IMR-90 (cell line): ENCODE results near the gene TPRKB. TPM values are rescaled to one million over a fixed set of nuclear protein-coding genes. Genes with fewer than 3 reads are reported as not detected.

Source experiments
- ATAC-seq: fragments of 200-7000 bp; cut with Tn5 transposase; 2 replicates; pipeline ENCODE4 v1.9.1; 2020; ENCODE audit warnings: low read depth, mild to moderate bottlenecking, moderate library complexity
- BruUV-seq: library from RNA; stranded (reverse); fragments of 400-500 nt; replicated peaks from 2 replicates; lab custom pipeline; 2021; lab: Mats Ljungman, UMichigan
- CTCF ChIA-PET: fragments of 300-600 bp; formaldehyde crosslinking; extraction: SDS; loops from one replicate; lab custom pipeline; 2021; ENCODE audit warnings: antibody characterized with exemption; lab: Yijun Ruan, JAX
- POLR2A ChIA-PET: fragments of 300-600 bp; sonication (Branson Sonifier 250); formaldehyde crosslinking; loops from one replicate; lab custom pipeline; 2022; ENCODE audit warnings: antibody characterized with exemption; ENCODE audit not compliant: unreplicated experiment; lab: Charles Lee
- DNase-seq: peaks from one replicate; pipeline ENCODE4 v3.0.0; 2013
- H2AFZ ChIP-seq: replicated peaks from 2 replicates; pipeline ENCODE3; 2013; ENCODE audit warnings: low read length, mild to moderate bottlenecking; ENCODE audit not compliant: poor library complexity
- H2AK5ac ChIP-seq: 2 replicates; pipeline ENCODE4 v1.6.1; 2013; ENCODE audit warnings: low read depth, low read length, inconsistent platforms
- H2AK9ac ChIP-seq: replicated peaks from 2 replicates; pipeline ENCODE3; 2013; ENCODE audit warnings: mild to moderate bottlenecking, low read depth, low read length, moderate library complexity; ENCODE audit not compliant: poor library complexity
- H2BK120ac ChIP-seq: 2 replicates; pipeline ENCODE4 v1.6.1; 2013; ENCODE audit warnings: low read depth, low read length, inconsistent platforms
- H2BK15ac ChIP-seq: 3 replicates; pipeline ENCODE4 v1.6.1; 2013; ENCODE audit warnings: low read depth, low read length, inconsistent platforms
- H2BK20ac ChIP-seq: 2 replicates; pipeline ENCODE4 v1.6.1; 2013; ENCODE audit warnings: low read depth, mild to moderate bottlenecking, inconsistent platforms, low read length, moderate library complexity
- H2BK5ac ChIP-seq: 2 replicates; pipeline ENCODE4 v1.6.1; 2013; ENCODE audit warnings: mild to moderate bottlenecking, low read depth, low read length, inconsistent platforms; ENCODE audit not compliant: poor library complexity, severe bottlenecking
- H3K14ac ChIP-seq: replicated peaks from 2 replicates; pipeline ENCODE4 v1.6.1; 2013; ENCODE audit warnings: low read depth, low read length, inconsistent platforms
- H3K18ac ChIP-seq: 2 replicates; pipeline ENCODE4 v1.6.1; 2013; ENCODE audit warnings: low read depth, low read length, control low read depth
- H3K23ac ChIP-seq: 2 replicates; pipeline ENCODE4 v1.6.1; 2013; ENCODE audit warnings: low read depth, low read length, inconsistent platforms
- H3K27ac ChIP-seq: 2 replicates; pipeline ENCODE4 v1.5.1; 2013; ENCODE audit warnings: mild to moderate bottlenecking, control low read depth, low read length; ENCODE audit not compliant: insufficient read depth
- H3K27me3 ChIP-seq: 2 replicates; pipeline ENCODE4 v1.6.1; 2013; ENCODE audit warnings: low read length; ENCODE audit not compliant: control insufficient read depth, insufficient read depth
- H3K36me3 ChIP-seq: 2 replicates; pipeline ENCODE4 v1.6.1; 2013; ENCODE audit warnings: low read length, mixed read lengths; ENCODE audit not compliant: control insufficient read depth, insufficient read depth
- H3K4ac ChIP-seq: 2 replicates; pipeline ENCODE4 v1.6.1; 2013; ENCODE audit warnings: low read depth, low read length, inconsistent platforms
- H3K4me1 ChIP-seq: 2 replicates; pipeline ENCODE4 v1.6.1; 2013; ENCODE audit warnings: low read length, mixed read lengths; ENCODE audit not compliant: control insufficient read depth, insufficient read depth
- H3K4me2 ChIP-seq: 2 replicates; pipeline ENCODE4 v1.6.1; 2013; ENCODE audit warnings: low read depth, mild to moderate bottlenecking, control low read depth, low read length, moderate library complexity
- H3K4me3 ChIP-seq: 2 replicates; pipeline ENCODE4 v1.5.1; 2013; ENCODE audit warnings: low read depth, mild to moderate bottlenecking, control low read depth, low read length, moderate library complexity; ENCODE audit not compliant: insufficient read depth
- H3K56ac ChIP-seq: 2 replicates; pipeline ENCODE4 v1.6.1; 2013; ENCODE audit warnings: low read length, inconsistent platforms; ENCODE audit not compliant: insufficient read depth; ENCODE audit errors: extremely low read depth
- H3K79me1 ChIP-seq, 2 experiments: 2 replicates each; pipeline ENCODE4 v1.6.1; 2013; ENCODE audit warnings: low read length in 2 of 2, inconsistent platforms in 1 of 2, low read depth in 1 of 2
- H3K9ac ChIP-seq: 2 replicates; pipeline ENCODE4 v1.6.1; 2013; ENCODE audit warnings: low read depth, low read length, control low read depth
- H3K9me1 ChIP-seq: 2 replicates; pipeline ENCODE4 v1.6.1; 2013; ENCODE audit warnings: low read length, inconsistent platforms; ENCODE audit not compliant: insufficient read depth
- H3K9me3 ChIP-seq: 2 replicates; pipeline ENCODE4 v1.6.1; 2013; ENCODE audit warnings: low read length; ENCODE audit not compliant: control insufficient read depth, insufficient read depth
- H4K20me1 ChIP-seq: 2 replicates; pipeline ENCODE4 v1.6.1; 2013; ENCODE audit warnings: low read length, inconsistent platforms; ENCODE audit not compliant: insufficient read depth
- H4K5ac ChIP-seq: 2 replicates; pipeline ENCODE4 v1.6.1; 2013; ENCODE audit warnings: mild to moderate bottlenecking, low read depth, low read length, control low read depth
- H4K8ac ChIP-seq, 2 experiments: 2 replicates each; pipeline ENCODE4 v1.6.1; 2013; ENCODE audit warnings: low read depth in 2 of 2, low read length in 2 of 2, control low read depth in 1 of 2, inconsistent platforms in 1 of 2
- H4K91ac ChIP-seq: 2 replicates; pipeline ENCODE4 v1.6.1; 2013; ENCODE audit warnings: low read depth, low read length, inconsistent platforms; ENCODE audit not compliant: insufficient read depth
- BHLHE40 ChIP-seq: fragments of 150-350 bp; IDR thresholded peaks from 2 replicates; pipeline ENCODE4 v1.6.1; 2016; ENCODE audit warnings: mild to moderate bottlenecking, low read depth, low read length
- FOS ChIP-seq: fragments of 150-350 bp; IDR thresholded peaks from 2 replicates; pipeline ENCODE4 v1.6.1; 2016; ENCODE audit warnings: low read depth, low read length
- MAFK ChIP-seq: IDR thresholded peaks from 2 replicates; pipeline ENCODE4 v1.6.1; 2012; ENCODE audit warnings: low read depth, low read length, improper control_type of control experiment
- NFE2L2 ChIP-seq: fragments of 150-350 bp; IDR thresholded peaks from 2 replicates; pipeline ENCODE4 v1.6.1; 2016; ENCODE audit warnings: low read depth, mild to moderate bottlenecking, low read length
- POLR2A ChIP-seq: IDR thresholded peaks from 2 replicates; pipeline ENCODE4 v1.6.1; 2012; ENCODE audit warnings: mild to moderate bottlenecking, low read depth, low read length
- RCOR1 ChIP-seq: IDR thresholded peaks from 2 replicates; pipeline ENCODE4 v1.6.1; 2012; ENCODE audit warnings: mild to moderate bottlenecking, low read length, improper control_type of control experiment; ENCODE audit not compliant: insufficient replicate concordance
- SMC3 ChIP-seq: fragments of 150-350 bp; IDR thresholded peaks from 2 replicates; pipeline ENCODE4 v1.6.1; 2016; ENCODE audit warnings: low read depth, mild to moderate bottlenecking, antibody characterized with exemption, low read length, moderate library complexity
- WGBS, 2 experiments: methylation state at CpG; one replicate each; pipeline versions ENCODE4 v1.1.5 to v1.1.7; 2013; ENCODE audit warnings: missing lambda C conversion rate in 2 of 2; ENCODE audit not compliant: insufficient read length in 1 of 2; ENCODE audit errors: extremely low coverage in 2 of 2; 5-methylcytosine and 5-hydroxymethylcytosine counted together
- dilution Hi-C: fragments of 300-500 bp; cut with HindIII; formaldehyde crosslinking; loops from one replicate; pipeline ENCODE4 v1.14.3; 2018; ENCODE audit warnings: low sequenced_read_pairs; ENCODE audit not compliant: unreplicated experiment
- in situ Hi-C: fragments of 300-500 bp; cut with MboI; formaldehyde crosslinking; loops from 3 replicates; pipeline ENCODE4 v1.14.3; 2019; ENCODE audit warnings: low sequenced_read_pairs, inconsistent platforms, mixed read lengths
- intact Hi-C: fragments of 100-400 bp; cut with micrococcal nuclease; formaldehyde crosslinking; loops from 2 replicates; pipeline ENCODE4 v1.10.0; 2022
- polyA plus RNA-seq, 3 experiments: library from polyadenylated mRNA; depleted of rRNA; stranded (reverse); fragments of >200 nt; gene quantifications; 2 replicates each; pipeline ENCODE4 v1.2.3, GENCODE V29; 2012; ENCODE audit warnings: low replicate concordance in 1 of 3
- total RNA-seq: library from RNA; depleted of rRNA; stranded (reverse); fragments of >200 nt; gene quantifications from 2 replicates; pipeline ENCODE4 v1.2.3, GENCODE V29; 2012
- TF ChIP-seq, protein P1 (sequence below): conservative IDR thresholded peaks from 2 replicates; pipeline ENCODE4 v1.5.1; 2012; ENCODE audit warnings: mild to moderate bottlenecking, low read depth, low read length, improper control_type of control experiment

Gene TPRKB
- total and polyA plus RNA-seq, 2 of the 4 experiments (the other 2 are of a cell fraction) = 35.3 to 37.6 TPM

DNA sequence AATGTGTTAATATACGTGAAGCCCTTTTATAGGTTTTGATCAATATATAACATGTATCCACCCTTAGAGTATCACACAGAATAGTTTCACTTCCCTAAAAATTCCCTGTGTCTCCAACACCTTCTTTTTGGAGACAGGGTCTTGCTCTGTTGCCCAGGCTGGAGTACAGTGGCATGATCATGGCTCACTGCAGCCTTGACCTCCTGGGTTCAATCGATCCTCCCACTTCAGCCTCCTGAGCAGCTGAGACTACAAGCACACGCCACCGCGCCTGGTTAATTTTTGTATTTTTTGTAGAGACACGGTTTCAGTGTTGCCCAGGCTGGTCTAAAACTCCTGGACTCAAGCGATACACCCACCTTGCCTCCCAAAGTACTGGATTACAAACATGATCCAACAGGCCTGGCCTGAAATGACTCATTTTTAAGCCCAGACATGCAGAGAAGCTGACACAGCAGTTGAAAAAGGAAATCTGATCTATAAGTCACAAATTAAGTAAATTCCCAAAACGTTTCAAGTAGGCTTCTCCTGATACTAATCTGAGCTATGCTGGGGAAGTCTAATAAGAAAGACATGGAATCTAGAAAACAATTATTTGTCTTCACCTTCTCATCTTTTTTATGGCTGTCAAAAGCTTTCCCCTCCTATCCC, 39.8 kb upstream of the TPRKB start:
- H3K23ac ChIP-seq = 0 out of 2 replicates have a peak overlapping the region, but pooled peaks have one; percentile 45
- H3K9me3 ChIP-seq = no peaks in the 10 kb centered on the region
- H2BK120ac ChIP-seq = no peak overlapping the region
- intact Hi-C loops = no loop called here
- no peak overlapping the region for H3K4ac ChIP-seq
- peaks cover 17 to 33% of the 10 kb centered on the region in 2 experiments; a peak in 3 of 4 replicates for H3K79me1 ChIP-seq
- H4K5ac ChIP-seq = no peak overlapping the region
- no peak for ATAC-seq
- no peak overlapping the region for H3K14ac ChIP-seq
- H4K20me1 ChIP-seq = peaks cover 3% of the 10 kb centered on the region; the same call in 1 of the 2 replicates
- peaks cover 14% of the 10 kb centered on the region for H3K36me3 ChIP-seq
- no peak overlapping the region for H4K91ac ChIP-seq
- dilution Hi-C loops = no loop called here
- H2BK15ac ChIP-seq = no peak overlapping the region
- WGBS, 2 experiments = 100% methylated on average over 1 of the region's 8 CpGs; no CpG with 5 or more reads in 1 of the 2 experiments
- H2AFZ ChIP-seq = no peak overlapping the region
- POLR2A ChIA-PET = no interaction called here
- H3K9me1 ChIP-seq = 0 out of 2 replicates have a peak, but pooled peaks cover 3% of the 10 kb centered on the region
- H3K4me3 ChIP-seq = no peak overlapping the region
- no peak overlapping the region for H2AK9ac ChIP-seq
- H2AK5ac ChIP-seq = no peak overlapping the region; the same call in 1 of the 2 replicates
- no peak overlapping the region for H3K9ac ChIP-seq
- in situ Hi-C loops = no loop called here
- CTCF ChIA-PET = no interaction called here
- no TSS peak for BruUV-seq
- no peak overlapping the region for H3K27ac ChIP-seq
- H4K8ac ChIP-seq = no peak overlapping the region
- no peaks in the 10 kb centered on the region for H3K27me3 ChIP-seq
- TF ChIP-seq, protein P1, sequence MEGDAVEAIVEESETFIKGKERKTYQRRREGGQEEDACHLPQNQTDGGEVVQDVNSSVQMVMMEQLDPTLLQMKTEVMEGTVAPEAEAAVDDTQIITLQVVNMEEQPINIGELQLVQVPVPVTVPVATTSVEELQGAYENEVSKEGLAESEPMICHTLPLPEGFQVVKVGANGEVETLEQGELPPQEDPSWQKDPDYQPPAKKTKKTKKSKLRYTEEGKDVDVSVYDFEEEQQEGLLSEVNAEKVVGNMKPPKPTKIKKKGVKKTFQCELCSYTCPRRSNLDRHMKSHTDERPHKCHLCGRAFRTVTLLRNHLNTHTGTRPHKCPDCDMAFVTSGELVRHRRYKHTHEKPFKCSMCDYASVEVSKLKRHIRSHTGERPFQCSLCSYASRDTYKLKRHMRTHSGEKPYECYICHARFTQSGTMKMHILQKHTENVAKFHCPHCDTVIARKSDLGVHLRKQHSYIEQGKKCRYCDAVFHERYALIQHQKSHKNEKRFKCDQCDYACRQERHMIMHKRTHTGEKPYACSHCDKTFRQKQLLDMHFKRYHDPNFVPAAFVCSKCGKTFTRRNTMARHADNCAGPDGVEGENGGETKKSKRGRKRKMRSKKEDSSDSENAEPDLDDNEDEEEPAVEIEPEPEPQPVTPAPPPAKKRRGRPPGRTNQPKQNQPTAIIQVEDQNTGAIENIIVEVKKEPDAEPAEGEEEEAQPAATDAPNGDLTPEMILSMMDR = no peak
- no peak for TF ChIP-seq POLR2A
- TF ChIP-seq NFE2L2 = no peak
- TF ChIP-seq RCOR1 = no peak
- no peak for TF ChIP-seq FOS
- peak; percentile 72 for TF ChIP-seq MAFK
- no peak for TF ChIP-seq SMC3
- TF ChIP-seq BHLHE40 = no peak
- peak overlapping the region; percentile 59; the same call in 1 of the 2 replicates for H3K4me2 ChIP-seq
- peak; percentile 70 for DNase-seq
- H2BK5ac ChIP-seq = peak overlapping the region; percentile 46
- H2BK20ac ChIP-seq = no peak overlapping the region
- H3K18ac ChIP-seq = no peak overlapping the region
- H3K56ac ChIP-seq = no peak overlapping the region
- peaks cover 5% of the 10 kb centered on the region; the same call in 1 of the 2 replicates for H3K4me1 ChIP-seq
